Natural killer cell (primary cell): ENCODE measurements around the gene HEXB. TPM values are rescaled to one million over a fixed set of nuclear protein-coding genes. Genes with fewer than 3 reads are reported as not detected.

Experiments used
- ATAC-seq, 3 donors: fragments of 150-1000 bp in 2 of 3; fragments of 200-7000 bp in 1 of 3; cut with Tn5 transposase; 1 replicate in 1 of 3; 2 replicates in 2 of 3; pipeline ENCODE4 v1.10.0; 2021; ENCODE audit warnings: mild to moderate bottlenecking in 2 of 3, moderate library complexity in 2 of 3
- DNase-seq, 2 donors: peaks; one replicate each; pipeline versions ENCODE4 v3.0.0 to v3.0.0-alpha.2; 2013 to 2021; ENCODE audit warnings: mixed read lengths in 1 of 2
- H3K27ac ChIP-seq: one replicate; pipeline ENCODE4 v1.5.1; 2013; ENCODE audit warnings: mild to moderate bottlenecking, low read length
- H3K27me3 ChIP-seq: one replicate; pipeline ENCODE4 v1.6.1; 2013; ENCODE audit warnings: low read length; ENCODE audit not compliant: control insufficient read depth, insufficient read depth
- H3K36me3 ChIP-seq: one replicate; pipeline ENCODE4 v1.6.1; 2013; ENCODE audit warnings: low read length; ENCODE audit not compliant: control insufficient read depth, insufficient read depth
- H3K4me1 ChIP-seq: one replicate; pipeline ENCODE4 v1.6.1; 2013; ENCODE audit warnings: low read length; ENCODE audit not compliant: control insufficient read depth, insufficient read depth
- H3K4me3 ChIP-seq: one replicate; pipeline ENCODE4 v1.5.1; 2013; ENCODE audit warnings: low read length
- H3K9me3 ChIP-seq: one replicate; pipeline ENCODE4 v1.6.1; 2013; ENCODE audit warnings: low read length; ENCODE audit not compliant: control insufficient read depth, insufficient read depth
- H3K27ac Mint-ChIP-seq, 2 donors: one replicate each; pipeline ENCODE4 v1.8.0; 2022; ENCODE audit warnings: mild to moderate bottlenecking in 2 of 2, mixed read lengths in 2 of 2, moderate library complexity in 1 of 2
- H3K27me3 Mint-ChIP-seq, 2 donors: one replicate each; pipeline ENCODE4 v1.8.0; 2022; ENCODE audit warnings: low read depth in 2 of 2, mixed read lengths in 2 of 2
- H3K36me3 Mint-ChIP-seq: one replicate; pipeline ENCODE4 v1.8.0; 2022; ENCODE audit warnings: mixed read lengths
- H3K4me1 Mint-ChIP-seq, 2 donors: one replicate each; pipeline ENCODE4 v1.8.0; 2022; ENCODE audit warnings: mixed read lengths in 2 of 2
- H3K4me3 Mint-ChIP-seq: one replicate; pipeline ENCODE4 v1.8.0; 2022; ENCODE audit warnings: mild to moderate bottlenecking, moderate library complexity, mixed read lengths
- H3K9me3 Mint-ChIP-seq, 2 donors: one replicate each; pipeline ENCODE4 v1.8.0; 2022; ENCODE audit warnings: mixed read lengths in 2 of 2
- WGBS: methylation state at CpG from one replicate; pipeline ENCODE4 v1.1.7; 2013; ENCODE audit warnings: missing lambda C conversion rate; ENCODE audit not compliant: insufficient coverage; 5-methylcytosine and 5-hydroxymethylcytosine counted together
- intact Hi-C: fragments of 100-400 bp; cut with micrococcal nuclease; formaldehyde crosslinking; loops from one replicate; pipeline ENCODE4 v1.14.2; 2022
- total RNA-seq, 4 donors: library from RNA; stranded (reverse); fragments of 120-200 nt in 1 of 4; gene quantifications; one replicate each; pipeline versions ENCODE4 v1.2.3 to v1.2.4, GENCODE V29; 2013 to 2022
- TF ChIP-seq, protein P1 (sequence below): fragments of 200-600 bp; IDR thresholded peaks from one replicate; pipeline ENCODE4 v1.8.0; 2022; ENCODE audit warnings: antibody characterized with exemption

The HEXB gene
- total RNA-seq, 3 donors from 2014 or later (not counting 1 experiment from before 2014, with no cell fraction given) = 55.3 to 61.4 (median 55.5) TPM

DNA sequence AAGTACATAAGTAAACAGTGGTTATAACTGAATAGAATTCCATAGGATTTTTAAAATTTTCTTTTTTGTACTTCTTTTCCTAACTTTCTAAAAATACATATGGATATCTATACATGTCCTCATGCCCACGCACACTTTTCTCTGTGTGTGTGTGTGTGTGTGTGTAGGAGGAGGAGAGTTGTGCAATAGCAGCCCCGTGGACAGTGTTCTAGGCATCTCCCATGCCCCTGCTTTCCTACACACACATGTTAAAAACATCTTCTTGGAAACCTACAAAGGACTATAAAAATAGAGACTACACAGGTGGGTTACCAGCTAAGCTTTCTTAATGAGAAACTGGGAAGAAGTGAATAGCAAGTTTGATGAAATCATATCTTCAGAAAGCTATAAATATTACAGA is 19.8 kb upstream of the HEXB start:
- intact Hi-C loops = no loop called here
- peaks cover 16 to 25% of the 10 kb centered on the region in 2 donors for H3K27me3 Mint-ChIP-seq
- H3K36me3 ChIP-seq = no peaks in the 10 kb centered on the region
- DNase-seq = no peak
- H3K4me3 Mint-ChIP-seq = no peak overlapping the region
- WGBS = no CpG with 5 or more reads among the region's 2 CpGs
- no peaks in the 10 kb centered on the region for H3K9me3 Mint-ChIP-seq
- no peaks in the 10 kb centered on the region for H3K4me1 Mint-ChIP-seq
- no peak overlapping the region for H3K4me3 ChIP-seq
- no peaks in the 10 kb centered on the region for H3K9me3 ChIP-seq
- H3K4me1 ChIP-seq = no peaks in the 10 kb centered on the region
- no peaks in the 10 kb centered on the region for H3K36me3 Mint-ChIP-seq
- H3K27ac Mint-ChIP-seq = no peak overlapping the region
- no peaks in the 10 kb centered on the region for H3K27me3 ChIP-seq
- TF ChIP-seq, protein P1, sequence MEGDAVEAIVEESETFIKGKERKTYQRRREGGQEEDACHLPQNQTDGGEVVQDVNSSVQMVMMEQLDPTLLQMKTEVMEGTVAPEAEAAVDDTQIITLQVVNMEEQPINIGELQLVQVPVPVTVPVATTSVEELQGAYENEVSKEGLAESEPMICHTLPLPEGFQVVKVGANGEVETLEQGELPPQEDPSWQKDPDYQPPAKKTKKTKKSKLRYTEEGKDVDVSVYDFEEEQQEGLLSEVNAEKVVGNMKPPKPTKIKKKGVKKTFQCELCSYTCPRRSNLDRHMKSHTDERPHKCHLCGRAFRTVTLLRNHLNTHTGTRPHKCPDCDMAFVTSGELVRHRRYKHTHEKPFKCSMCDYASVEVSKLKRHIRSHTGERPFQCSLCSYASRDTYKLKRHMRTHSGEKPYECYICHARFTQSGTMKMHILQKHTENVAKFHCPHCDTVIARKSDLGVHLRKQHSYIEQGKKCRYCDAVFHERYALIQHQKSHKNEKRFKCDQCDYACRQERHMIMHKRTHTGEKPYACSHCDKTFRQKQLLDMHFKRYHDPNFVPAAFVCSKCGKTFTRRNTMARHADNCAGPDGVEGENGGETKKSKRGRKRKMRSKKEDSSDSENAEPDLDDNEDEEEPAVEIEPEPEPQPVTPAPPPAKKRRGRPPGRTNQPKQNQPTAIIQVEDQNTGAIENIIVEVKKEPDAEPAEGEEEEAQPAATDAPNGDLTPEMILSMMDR = no peak
- H3K27ac ChIP-seq = no peak overlapping the region
- ATAC-seq = no peak

DNA sequence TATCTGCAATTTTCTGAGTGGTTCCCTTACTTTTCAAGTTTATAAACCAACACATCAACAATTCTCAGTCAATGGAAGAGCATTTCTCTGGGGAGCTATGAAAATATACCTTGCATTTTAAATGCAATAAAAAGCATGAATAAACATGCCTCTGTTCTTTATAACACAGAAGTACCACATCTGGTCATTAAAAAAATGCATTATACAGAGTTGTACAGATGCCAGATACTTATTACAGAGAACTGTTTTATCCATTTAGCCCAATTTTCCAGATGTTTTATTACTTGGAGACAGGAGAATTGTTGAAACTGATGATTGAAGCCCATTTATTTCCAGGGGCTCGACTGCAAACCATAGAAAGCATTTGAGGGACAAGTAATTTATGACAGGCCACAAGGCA is 19.2 kb upstream of the HEXB start:
- Mint-ChIP-seq H3K9me3 (no peaks in the 10 kb centered on the region), H3K27ac (no peak overlapping the region), H3K4me1 (no peaks in the 10 kb centered on the region), H3K36me3 (no peaks in the 10 kb centered on the region), H3K27me3 (peaks cover 13 to 25% of the 10 kb centered on the region in 2 donors), H3K4me3 (no peak overlapping the region)
- Histone ChIP-seq H3K4me3 (no peak overlapping the region), H3K4me1 (no peaks in the 10 kb centered on the region), H3K27me3 (no peaks in the 10 kb centered on the region), H3K9me3 (no peaks in the 10 kb centered on the region), H3K27ac (no peak overlapping the region), H3K36me3 (no peaks in the 10 kb centered on the region)
- TF ChIP-seq, protein P1 = no peak
- 76% methylated on average over 1 of the region's 1 CpG for WGBS
- DNase-seq = no peak
- intact Hi-C loops = no loop called here
- ATAC-seq = no peak

DNA sequence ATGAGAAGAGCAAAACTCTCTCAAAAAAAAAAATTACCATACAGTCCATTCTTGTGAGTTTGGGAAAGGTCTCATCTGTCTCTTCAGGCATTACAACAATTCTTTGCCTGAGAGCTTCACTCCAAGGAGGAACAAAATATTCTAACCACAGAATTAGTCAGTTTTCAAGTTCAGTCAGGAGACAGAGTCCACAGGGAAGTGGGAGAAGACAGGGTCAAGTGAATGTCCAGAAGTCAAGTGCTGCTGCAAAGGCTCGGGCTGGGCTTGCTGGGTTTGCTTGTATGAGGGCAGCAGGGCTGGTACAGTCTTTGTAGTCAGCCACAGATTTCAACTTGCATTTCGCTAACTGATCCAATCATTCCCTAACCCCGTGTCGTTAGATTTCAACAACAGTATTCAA is 17.6 kb upstream of the HEXB start:
- 86% methylated on average over 4 of the region's 4 CpGs for WGBS
- no peak for DNase-seq

DNA sequence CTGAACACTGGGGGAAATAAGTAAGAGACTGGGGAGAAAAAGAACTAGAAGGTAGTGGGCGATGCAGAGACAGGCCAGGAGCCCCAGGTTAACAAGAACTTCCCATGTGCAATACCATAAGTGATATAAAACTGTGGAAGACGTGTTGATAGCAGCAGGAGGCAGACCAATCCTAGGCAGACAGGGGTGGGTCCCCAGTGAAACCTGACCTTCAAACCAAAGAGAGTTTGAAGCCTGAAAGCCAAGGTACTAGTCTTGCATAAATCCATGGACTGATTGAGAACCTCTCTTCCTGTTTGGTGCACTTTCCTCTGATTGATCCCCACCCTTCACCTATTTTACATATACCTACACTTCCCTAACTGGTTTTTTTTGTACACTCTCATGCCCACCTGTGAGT is 15.2 kb upstream of the HEXB start:
- TF ChIP-seq, protein P1 = no peak
- intact Hi-C loops = loop anchor here (5.0 kb wide), 2 partner anchors 247 to 597 kb away; no protein-coding TSS in a partner anchor
- DNase-seq = no peak
- H3K27ac Mint-ChIP-seq = no peak overlapping the region
- Histone ChIP-seq H3K9me3 (no peaks in the 10 kb centered on the region), H3K4me1 (no peaks in the 10 kb centered on the region), H3K27me3 (no peaks in the 10 kb centered on the region), H3K4me3 (no peak overlapping the region), H3K36me3 (no peaks in the 10 kb centered on the region), H3K27ac (no peak overlapping the region)
- ATAC-seq = no peak
- peaks cover 11 to 15% of the 10 kb centered on the region in 2 donors for H3K27me3 Mint-ChIP-seq
- 86% methylated on average over 2 of the region's 2 CpGs for WGBS
- no peaks in the 10 kb centered on the region for H3K4me1 Mint-ChIP-seq
- H3K9me3 Mint-ChIP-seq = no peaks in the 10 kb centered on the region
- no peak overlapping the region for H3K4me3 Mint-ChIP-seq
- no peaks in the 10 kb centered on the region for H3K36me3 Mint-ChIP-seq

More for the DNA sequence above, 17.6 kb upstream of the HEXB start:
- H3K4me3 ChIP-seq = no peak overlapping the region
- ATAC-seq = no peak
- H3K4me1 Mint-ChIP-seq = no peaks in the 10 kb centered on the region
- no peak overlapping the region for H3K27ac ChIP-seq
- TF ChIP-seq, protein P1 = no peak
- H3K36me3 Mint-ChIP-seq = no peaks in the 10 kb centered on the region
- no peaks in the 10 kb centered on the region for H3K27me3 ChIP-seq
- intact Hi-C loops = no loop called here
- H3K27ac Mint-ChIP-seq = no peak overlapping the region
- H3K9me3 Mint-ChIP-seq = no peaks in the 10 kb centered on the region
- no peaks in the 10 kb centered on the region for H3K9me3 ChIP-seq
- no peaks in the 10 kb centered on the region for H3K36me3 ChIP-seq
- peaks cover 15 to 19% of the 10 kb centered on the region in 2 donors for H3K27me3 Mint-ChIP-seq
- no peak overlapping the region for H3K4me3 Mint-ChIP-seq
- no peaks in the 10 kb centered on the region for H3K4me1 ChIP-seq
